ENCODE data around the gene LINC01488.

DNA sequence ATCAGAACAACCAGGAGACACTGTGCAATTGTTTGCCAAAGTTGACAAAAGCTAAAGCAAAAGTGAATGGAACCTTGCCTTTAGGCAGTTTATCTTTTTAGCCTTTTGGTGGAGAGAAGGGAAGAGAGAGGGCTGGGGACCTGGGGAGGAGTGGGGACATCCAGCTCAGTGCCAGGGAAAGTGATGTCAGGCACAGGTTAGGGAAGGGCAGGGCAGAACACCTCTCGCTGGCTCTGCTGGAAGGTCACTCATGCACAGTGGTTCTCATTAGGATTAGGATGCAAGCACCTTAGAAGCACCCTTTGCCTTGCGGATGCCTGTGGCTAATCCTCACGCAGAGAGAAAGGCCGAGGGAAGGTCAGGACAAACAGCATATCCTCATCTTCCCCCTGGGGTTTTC is 14.3 kb upstream of the LINC01488 start:
- TF ChIP-seq, protein P1, sequence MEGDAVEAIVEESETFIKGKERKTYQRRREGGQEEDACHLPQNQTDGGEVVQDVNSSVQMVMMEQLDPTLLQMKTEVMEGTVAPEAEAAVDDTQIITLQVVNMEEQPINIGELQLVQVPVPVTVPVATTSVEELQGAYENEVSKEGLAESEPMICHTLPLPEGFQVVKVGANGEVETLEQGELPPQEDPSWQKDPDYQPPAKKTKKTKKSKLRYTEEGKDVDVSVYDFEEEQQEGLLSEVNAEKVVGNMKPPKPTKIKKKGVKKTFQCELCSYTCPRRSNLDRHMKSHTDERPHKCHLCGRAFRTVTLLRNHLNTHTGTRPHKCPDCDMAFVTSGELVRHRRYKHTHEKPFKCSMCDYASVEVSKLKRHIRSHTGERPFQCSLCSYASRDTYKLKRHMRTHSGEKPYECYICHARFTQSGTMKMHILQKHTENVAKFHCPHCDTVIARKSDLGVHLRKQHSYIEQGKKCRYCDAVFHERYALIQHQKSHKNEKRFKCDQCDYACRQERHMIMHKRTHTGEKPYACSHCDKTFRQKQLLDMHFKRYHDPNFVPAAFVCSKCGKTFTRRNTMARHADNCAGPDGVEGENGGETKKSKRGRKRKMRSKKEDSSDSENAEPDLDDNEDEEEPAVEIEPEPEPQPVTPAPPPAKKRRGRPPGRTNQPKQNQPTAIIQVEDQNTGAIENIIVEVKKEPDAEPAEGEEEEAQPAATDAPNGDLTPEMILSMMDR (IDR thresholded peaks at IDR 0.05), result no peak
- TF ChIP-seq POLR2AphosphoS5 (IDR thresholded peaks at IDR 0.05), result no peak

All from prostate gland (tissue), 2 donors.